GM06990 (cell line): Measurements from ENCODE around the gene UST.

ENCODE experiments used
- DNase-seq: peaks from one replicate; pipeline ENCODE4 v3.0.0-alpha.2; 2011; ENCODE audit not compliant: insufficient read length; ENCODE audit errors: extremely low read depth
- H3K27me3 ChIP-seq: replicated peaks from 2 replicates; pipeline ENCODE4 v1.6.0; 2011; ENCODE audit warnings: low read length; ENCODE audit not compliant: control insufficient read depth, insufficient read depth
- H3K36me3 ChIP-seq: 2 replicates; pipeline ENCODE4 v1.5.1; 2011; ENCODE audit warnings: low read length; ENCODE audit not compliant: control insufficient read depth, insufficient read depth
- H3K4me3 ChIP-seq: replicated peaks from 2 replicates; pipeline ENCODE4 v1.5.1; 2011; ENCODE audit warnings: low read depth, mild to moderate bottlenecking, control low read depth, low read length
- TF ChIP-seq, protein P1 (sequence below): IDR thresholded peaks from 2 replicates; pipeline ENCODE4 v1.5.1; 2011; ENCODE audit warnings: low read length, control low read depth, mild to moderate bottlenecking, inconsistent platforms; ENCODE audit not compliant: insufficient read depth, poor library complexity, severe bottlenecking

Gene UST

GRCh38 chr6:148701375-148701774, 45.5 kb upstream of the UST start:
- TF ChIP-seq, protein P1, sequence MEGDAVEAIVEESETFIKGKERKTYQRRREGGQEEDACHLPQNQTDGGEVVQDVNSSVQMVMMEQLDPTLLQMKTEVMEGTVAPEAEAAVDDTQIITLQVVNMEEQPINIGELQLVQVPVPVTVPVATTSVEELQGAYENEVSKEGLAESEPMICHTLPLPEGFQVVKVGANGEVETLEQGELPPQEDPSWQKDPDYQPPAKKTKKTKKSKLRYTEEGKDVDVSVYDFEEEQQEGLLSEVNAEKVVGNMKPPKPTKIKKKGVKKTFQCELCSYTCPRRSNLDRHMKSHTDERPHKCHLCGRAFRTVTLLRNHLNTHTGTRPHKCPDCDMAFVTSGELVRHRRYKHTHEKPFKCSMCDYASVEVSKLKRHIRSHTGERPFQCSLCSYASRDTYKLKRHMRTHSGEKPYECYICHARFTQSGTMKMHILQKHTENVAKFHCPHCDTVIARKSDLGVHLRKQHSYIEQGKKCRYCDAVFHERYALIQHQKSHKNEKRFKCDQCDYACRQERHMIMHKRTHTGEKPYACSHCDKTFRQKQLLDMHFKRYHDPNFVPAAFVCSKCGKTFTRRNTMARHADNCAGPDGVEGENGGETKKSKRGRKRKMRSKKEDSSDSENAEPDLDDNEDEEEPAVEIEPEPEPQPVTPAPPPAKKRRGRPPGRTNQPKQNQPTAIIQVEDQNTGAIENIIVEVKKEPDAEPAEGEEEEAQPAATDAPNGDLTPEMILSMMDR, result no peak
- no peak for DNase-seq
- Histone ChIP-seq H3K4me3 (no peak overlapping the region), H3K27me3 (no peaks in the 10 kb centered on the region), H3K36me3 (no peaks in the 10 kb centered on the region)

GRCh38 chr6:148703900-148704299, 42.9 kb upstream of the UST start:
- DNase-seq, result no peak
- TF ChIP-seq, protein P1, result no peak
- Histone ChIP-seq H3K4me3 (no peak overlapping the region), H3K27me3 (no peaks in the 10 kb centered on the region), H3K36me3 (no peaks in the 10 kb centered on the region)

DNA sequence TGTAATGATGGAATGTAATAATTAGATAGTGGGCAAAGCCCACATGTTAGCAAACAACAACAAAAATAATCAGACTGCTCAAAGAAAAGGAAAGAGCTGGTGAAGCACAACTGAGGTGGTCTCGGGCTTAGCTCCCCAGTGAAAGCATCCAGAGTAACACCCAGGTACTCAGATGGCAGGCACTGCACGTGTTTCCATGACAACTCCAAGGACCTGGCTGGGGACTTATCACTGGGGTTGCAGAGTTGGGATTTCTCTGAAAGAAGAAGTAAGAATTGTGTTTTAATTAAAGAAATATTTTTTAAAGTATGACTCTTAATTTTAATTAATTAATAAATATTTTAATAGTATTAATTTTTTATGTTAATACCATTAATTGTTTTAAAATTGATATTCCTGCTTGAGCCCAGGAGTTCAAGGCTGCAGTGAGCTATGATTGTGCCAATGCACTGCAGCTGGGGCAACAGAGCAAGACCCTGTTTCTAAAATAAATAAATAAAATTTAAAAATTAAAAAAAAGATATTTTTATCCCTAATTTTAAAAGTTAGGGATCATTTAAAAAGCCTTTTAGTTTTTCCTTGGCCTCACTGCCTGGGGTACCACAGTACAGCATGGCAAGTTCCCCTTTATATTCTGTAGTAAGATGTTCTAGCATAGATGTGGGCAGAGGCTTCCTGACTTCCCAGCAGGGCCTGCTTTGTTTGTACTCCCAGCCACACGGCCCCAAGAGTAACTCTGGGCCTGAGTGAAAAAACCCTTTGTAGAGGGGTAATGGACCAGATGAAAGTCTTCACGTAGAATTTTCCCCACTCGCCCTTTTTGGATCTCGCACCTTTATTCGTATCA, 42.2 kb upstream of the UST start:
- TF ChIP-seq, protein P1, result no peak
- no peaks in the 10 kb centered on the region for H3K36me3 ChIP-seq
- H3K4me3 ChIP-seq, result no peak overlapping the region
- H3K27me3 ChIP-seq, result no peaks in the 10 kb centered on the region
- no peak for DNase-seq

GRCh38 chr6:148708707-148709106, 38.1 kb upstream of the UST start:
- Histone ChIP-seq H3K27me3 (no peaks in the 10 kb centered on the region), H3K4me3 (no peak overlapping the region), H3K36me3 (no peaks in the 10 kb centered on the region)
- TF ChIP-seq, protein P1, result no peak
- DNase-seq, result no peak

GRCh38 chr6:148709577-148709976, 37.3 kb upstream of the UST start:
- no peak for DNase-seq

More at GRCh38 chr6:148709577-148709976, 37.3 kb upstream of the UST start:
- H3K27me3 ChIP-seq, result no peaks in the 10 kb centered on the region
- no peak overlapping the region for H3K4me3 ChIP-seq
- TF ChIP-seq, protein P1, result no peak
- H3K36me3 ChIP-seq, result no peaks in the 10 kb centered on the region
